Caco-2 (cell line): Measurements from ENCODE around the gene PWWP3B. TPM values are rescaled to one million over a fixed set of nuclear protein-coding genes. Genes with fewer than 3 reads are reported as not detected.
A peak's percentile ranks its signal among the peaks of the same experiment; 100 is the strongest.

ENCODE experiments used
- BruUV-seq: library from RNA; stranded (reverse); fragments of 400-500 nt; replicated peaks from 2 replicates; lab custom pipeline; 2021; lab: Mats Ljungman, UMichigan
- CTCF ChIA-PET: fragments of 300-600 bp; sonication (Branson Sonifier 250); formaldehyde crosslinking; loops from one replicate; lab custom pipeline; 2022; ENCODE audit warnings: antibody characterized with exemption; lab: Charles Lee
- POLR2A ChIA-PET: fragments of 300-600 bp; sonication (Branson Sonifier 250); formaldehyde crosslinking; loops from one replicate; lab custom pipeline; 2022; ENCODE audit warnings: antibody characterized with exemption; lab: Charles Lee
- DNase-seq, 2 experiments: peaks; one replicate each; pipeline versions ENCODE4 v3.0.0 to v3.0.0-alpha.2; 2020 to 2022
- H3K27me3 ChIP-seq: replicated peaks from 2 replicates; pipeline ENCODE4 v1.6.0; 2011; ENCODE audit warnings: low read length; ENCODE audit not compliant: control insufficient read depth, insufficient read depth
- H3K36me3 ChIP-seq: 2 replicates; pipeline ENCODE4 v1.5.1; 2011; ENCODE audit warnings: low read length; ENCODE audit not compliant: control insufficient read depth, insufficient read depth
- H3K4me1 ChIP-seq: fragments of 250-450 bp; sonication (Bioruptor Pico); 2 replicates; pipeline ENCODE4 v1.5.1; 2020; ENCODE audit warnings: mild to moderate bottlenecking
- H3K4me3 ChIP-seq: 2 replicates; pipeline ENCODE4 v1.5.1; 2011; ENCODE audit warnings: low read depth, mild to moderate bottlenecking, control low read depth, low read length
- H3K9me3 ChIP-seq: fragments of 250-450 bp; sonication (Bioruptor Pico); 2 replicates; pipeline ENCODE4 v1.5.1; 2020; ENCODE audit warnings: mild to moderate bottlenecking, moderate library complexity
- H3K27ac Mint-ChIP-seq: one replicate; pipeline ENCODE4 v1.8.0; 2022; ENCODE audit warnings: mixed read lengths; ENCODE audit not compliant: unreplicated experiment
- H3K27me3 Mint-ChIP-seq: one replicate; pipeline ENCODE4 v1.8.0; 2022; ENCODE audit warnings: mixed read lengths; ENCODE audit not compliant: insufficient read depth, unreplicated experiment
- H3K36me3 Mint-ChIP-seq: one replicate; pipeline ENCODE4 v1.8.0; 2022; ENCODE audit warnings: mild to moderate bottlenecking, mixed read lengths; ENCODE audit not compliant: insufficient read depth, unreplicated experiment
- H3K4me1 Mint-ChIP-seq: one replicate; pipeline ENCODE4 v1.8.0; 2022; ENCODE audit warnings: low read depth, mixed read lengths; ENCODE audit not compliant: unreplicated experiment
- H3K4me3 Mint-ChIP-seq: one replicate; pipeline ENCODE4 v1.8.0; 2022; ENCODE audit warnings: mild to moderate bottlenecking, moderate library complexity, mixed read lengths; ENCODE audit not compliant: unreplicated experiment
- H3K9me3 Mint-ChIP-seq: one replicate; pipeline ENCODE4 v1.8.0; 2022; ENCODE audit warnings: mixed read lengths; ENCODE audit not compliant: unreplicated experiment
- CTCF ChIP-seq, 2 experiments: fragments of 200-600 bp in 1 of 2; IDR thresholded peaks; 1 replicate in 1 of 2; 2 replicates in 1 of 2; pipeline versions ENCODE4 v1.5.1 to v1.8.0; 2011 to 2022; ENCODE audit warnings: antibody characterized with exemption in 1 of 2, control low read depth in 1 of 2, inconsistent platforms in 1 of 2, low read depth in 1 of 2, low read length in 1 of 2, mild to moderate bottlenecking in 1 of 2, moderate library complexity in 1 of 2; ENCODE audit not compliant: insufficient read depth in 1 of 2, severe bottlenecking in 1 of 2, unreplicated experiment in 1 of 2
- intact Hi-C: fragments of 100-400 bp; cut with micrococcal nuclease; formaldehyde crosslinking; loops from one replicate; pipeline ENCODE4 v1.10.0; 2022; ENCODE audit not compliant: unreplicated experiment
- total RNA-seq: library from RNA; stranded (reverse); gene quantifications from 2 replicates; pipeline ENCODE4 v1.2.3, GENCODE V29; 2022

PWWP3B gene
- total RNA-seq, 1 experiment from 2014 or later = 0.07 TPM

GRCh38 chrX:106201502-106202178 is 33.5 kb downstream of the PWWP3B start:
- H3K36me3 Mint-ChIP-seq = no peaks in the 10 kb centered on the region
- CTCF ChIA-PET = no interaction called here
- TF ChIP-seq CTCF (IDR thresholded peaks at IDR 0.05; ENCODE audit: insufficient read depth in 1 of 2, low read depth in 1 of 2, low read length in 1 of 2, severe bottlenecking in 1 of 2, unreplicated experiment in 1 of 2) = no peak
- no peaks in the 10 kb centered on the region for H3K9me3 Mint-ChIP-seq
- BruUV-seq = no TSS peak
- H3K4me1 Mint-ChIP-seq = no peaks in the 10 kb centered on the region
- POLR2A ChIA-PET = no interaction called here
- H3K4me1 ChIP-seq = no peaks in the 10 kb centered on the region
- intact Hi-C loops = no loop called here
- H3K36me3 ChIP-seq = no peaks in the 10 kb centered on the region
- no peaks in the 10 kb centered on the region for H3K9me3 ChIP-seq
- no peaks in the 10 kb centered on the region for H3K27me3 ChIP-seq
- no peak overlapping the region for H3K4me3 Mint-ChIP-seq
- peaks cover 3% of the 10 kb centered on the region for H3K27me3 Mint-ChIP-seq
- H3K4me3 ChIP-seq = no peak overlapping the region
- peak in 1 of 2 experiments; percentile 4 for DNase-seq
- H3K27ac Mint-ChIP-seq = no peak overlapping the region

- Histone ChIP-seq H3K36me3 (no peaks in the 10 kb centered on the region), H3K4me3 (no peak overlapping the region), H3K4me1 (no peaks in the 10 kb centered on the region), H3K27me3 (no peaks in the 10 kb centered on the region), H3K9me3 (no peaks in the 10 kb centered on the region)
- CTCF ChIA-PET = no interaction called here
- TF ChIP-seq CTCF (IDR thresholded peaks at IDR 0.05; ENCODE audit: insufficient read depth in 1 of 2, low read depth in 1 of 2, low read length in 1 of 2, severe bottlenecking in 1 of 2, unreplicated experiment in 1 of 2) = no peak
- Mint-ChIP-seq H3K9me3 (no peaks in the 10 kb centered on the region), H3K4me3 (no peak overlapping the region), H3K27me3 (peaks cover 3% of the 10 kb centered on the region), H3K4me1 (no peaks in the 10 kb centered on the region), H3K36me3 (no peaks in the 10 kb centered on the region), H3K27ac (no peak overlapping the region)
- intact Hi-C loops = no loop called here
- BruUV-seq = no TSS peak
- POLR2A ChIA-PET = no interaction called here
- no peak for DNase-seq
Observed at GRCh38 chrX:106203315-106203714, 35.2 kb downstream of the PWWP3B start.

- CTCF ChIA-PET = no interaction called here
- H3K36me3 Mint-ChIP-seq = no peaks in the 10 kb centered on the region
- intact Hi-C loops = no loop called here
Observed at GRCh38 chrX:106208154-106208553, 40.0 kb downstream of the PWWP3B start.

More at GRCh38 chrX:106208154-106208553, 40.0 kb downstream of the PWWP3B start:
- H3K4me1 Mint-ChIP-seq = no peaks in the 10 kb centered on the region
- POLR2A ChIA-PET = no interaction called here
- no peaks in the 10 kb centered on the region for H3K9me3 Mint-ChIP-seq
- DNase-seq = no peak
- no peaks in the 10 kb centered on the region for H3K27me3 ChIP-seq
- H3K9me3 ChIP-seq = no peaks in the 10 kb centered on the region
- H3K27ac Mint-ChIP-seq = no peak overlapping the region
- no TSS peak for BruUV-seq
- H3K27me3 Mint-ChIP-seq = peaks cover 3% of the 10 kb centered on the region
- no peak overlapping the region for H3K4me3 ChIP-seq
- H3K4me3 Mint-ChIP-seq = no peak overlapping the region
- no peak for TF ChIP-seq CTCF (IDR thresholded peaks at IDR 0.05; ENCODE audit: insufficient read depth in 1 of 2, low read depth in 1 of 2, low read length in 1 of 2, severe bottlenecking in 1 of 2, unreplicated experiment in 1 of 2)
- H3K4me1 ChIP-seq = no peaks in the 10 kb centered on the region
- H3K36me3 ChIP-seq = no peaks in the 10 kb centered on the region

Other genes with a start within 250 kb of the PWWP3B start
- not detected in 2 replicates for gene SERPINA7, start 129.6 kb upstream of the PWWP3B start, total RNA-seq